Erythroblast (primary cell): Measurements from ENCODE around the gene ANKMY1.

ENCODE experiments used
- GATA1 ChIP-seq: IDR thresholded peaks from 2 replicates; pipeline ENCODE4 v1.6.1; 2011; ENCODE audit warnings: low read depth, mild to moderate bottlenecking, control low read depth, low read length, moderate library complexity
- POLR2A ChIP-seq: IDR thresholded peaks from 2 replicates; pipeline ENCODE4 v1.6.1; 2011; ENCODE audit warnings: mild to moderate bottlenecking, low read length

GRCh38 chr2:240491483-240491882 is 66.3 kb downstream of the ANKMY1 start:
- TF ChIP-seq POLR2A (no peak), GATA1 (no peak)
